ENCODE data around the gene NIBAN1. TPM values are rescaled to one million over a fixed set of nuclear protein-coding genes. Genes with fewer than 3 reads are reported as not detected.

NIBAN1 gene
- total RNA-seq, 1 experiment from 2014 or later = 5.9 TPM

DNA sequence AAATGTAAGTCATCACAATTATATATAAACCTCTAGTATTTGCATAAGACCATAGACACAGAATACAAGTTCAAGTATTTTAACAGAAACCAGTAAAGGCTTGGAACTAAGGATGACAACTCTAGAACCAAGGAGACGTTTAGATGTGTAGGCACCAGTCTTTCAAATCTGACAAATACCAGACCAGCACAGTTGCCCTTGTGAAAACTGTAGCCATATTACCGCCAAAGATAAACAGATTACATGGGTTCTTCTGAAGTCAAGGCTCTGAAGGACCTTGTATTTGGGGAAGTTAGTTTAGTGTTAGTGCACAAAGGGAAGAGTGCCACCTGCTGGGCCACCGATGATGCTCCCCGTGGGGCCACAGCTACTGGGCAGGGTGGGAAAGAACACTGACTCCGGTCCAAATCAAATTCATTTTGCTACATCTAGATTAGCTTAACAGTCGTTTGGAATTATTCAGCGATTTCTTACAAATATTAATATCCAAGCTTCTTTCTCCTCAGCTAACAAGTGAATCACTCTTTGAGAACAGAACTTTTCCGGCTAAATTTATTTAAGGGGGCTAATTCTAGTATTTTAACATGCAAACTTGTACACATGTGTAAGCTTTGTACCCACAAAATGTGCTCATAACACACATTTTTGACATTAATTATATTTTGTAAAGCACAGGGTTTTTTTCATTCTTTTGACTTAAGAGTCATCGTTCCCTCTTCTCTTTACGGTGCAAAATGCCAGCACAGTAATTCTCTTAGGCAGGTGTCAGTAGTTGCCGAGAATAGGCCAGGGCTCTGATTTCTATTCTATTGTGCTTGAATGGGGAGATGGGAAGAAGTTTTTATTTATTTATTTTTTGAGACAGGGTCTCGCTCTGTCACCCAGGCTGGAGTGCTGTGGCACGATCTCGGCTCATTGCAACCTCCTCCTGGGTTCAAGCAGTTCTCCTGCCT, 8.0 kb upstream of the NIBAN1 start:
- H4K8ac ChIP-seq (replicated peaks; ENCODE audit: insufficient read length, low read depth, low read length) = no peak overlapping the region
- peaks cover 7% of the 10 kb centered on the region in 2 experiments for H3K4me1 Mint-ChIP-seq
- no peaks in the 10 kb centered on the region for H3K79me1 ChIP-seq (ENCODE audit: insufficient read depth, low read depth, low read length, poor library complexity, severe bottlenecking)
- H3K23me2 ChIP-seq (ENCODE audit: insufficient read length, low read depth, low read length, poor library complexity, severe bottlenecking) = no peaks in the 10 kb centered on the region
- peak; percentile 79 for TF ChIP-seq CTCF (conservative IDR thresholded peaks at IDR 0.05)
- H2BK12ac ChIP-seq (ENCODE audit: insufficient read length, low read depth, low read length) = no peak overlapping the region
- H4K20me1 ChIP-seq (ENCODE audit: control insufficient read depth, insufficient read depth, insufficient read length) = no peaks in the 10 kb centered on the region
- no peaks in the 10 kb centered on the region for H3K79me2 ChIP-seq (ENCODE audit: insufficient read depth, low read length)
- no peak overlapping the region for H3K4me2 ChIP-seq (ENCODE audit: insufficient read depth, insufficient read length, low read length)
- H3K23ac ChIP-seq (ENCODE audit: insufficient read length, low read depth, low read length) = no peak overlapping the region
- no CpG with 5 or more reads among the region's 14 CpGs for WGBS (ENCODE audit: extremely low coverage, insufficient read length, low lambda C conversion rate)
- no peak overlapping the region for H3K4ac ChIP-seq (ENCODE audit: low read depth, low read length)
- H2AK5ac ChIP-seq (ENCODE audit: insufficient read length, low read length) = no peak overlapping the region
- H3K56ac ChIP-seq (ENCODE audit: insufficient read length, low read depth, low read length) = no peak overlapping the region
- no peaks in the 10 kb centered on the region; a peak in 1 of 5 replicates for H3K9me3 Mint-ChIP-seq
- no peak overlapping the region for H3T11ph ChIP-seq (ENCODE audit: low read length)
- H3K27ac ChIP-seq (ENCODE audit: insufficient read length, low read depth, low read length) = no peak overlapping the region
- H3K4me3 Mint-ChIP-seq = no peak overlapping the region
- peak; percentile 64 for DNase-seq
- H3K27ac Mint-ChIP-seq = no peak overlapping the region
- H3K14ac ChIP-seq (ENCODE audit: insufficient read depth, low read length) = no peak overlapping the region
- no peaks in the 10 kb centered on the region for H3K4me1 ChIP-seq (ENCODE audit: insufficient read depth, low read length)
- H3K9ac ChIP-seq (ENCODE audit: extremely low read depth, insufficient read length, low read length) = no peak overlapping the region
- H3K18ac ChIP-seq (ENCODE audit: insufficient read length, low read depth, low read length) = no peak overlapping the region
- no peak overlapping the region for H2BK15ac ChIP-seq (ENCODE audit: low read depth, low read length)
- H4K91ac ChIP-seq (ENCODE audit: insufficient read length, low read depth, low read length) = no peak overlapping the region
- H2BK20ac ChIP-seq (ENCODE audit: low read depth, low read length, poor library complexity, severe bottlenecking) = no peak overlapping the region
- peaks cover 9% of the 10 kb centered on the region for H3K27me3 Mint-ChIP-seq (ENCODE audit: low read depth)
- no peak overlapping the region for H2BK120ac ChIP-seq (ENCODE audit: low read depth, low read length, poor library complexity, severe bottlenecking)
- H2AFZ ChIP-seq (ENCODE audit: low read length) = no peak overlapping the region
- H3K27me3 ChIP-seq (ENCODE audit: insufficient read depth, low read length) = no peaks in the 10 kb centered on the region
- no peaks in the 10 kb centered on the region for H3K9me3 ChIP-seq (ENCODE audit: control insufficient read depth, low read depth, low read length)
- H2BK5ac ChIP-seq (ENCODE audit: insufficient read length, low read length) = no peak overlapping the region
- H4K5ac ChIP-seq (ENCODE audit: insufficient read length, low read depth, low read length) = no peak overlapping the region
- H3K36me3 Mint-ChIP-seq (ENCODE audit: insufficient read depth in 1 of 3, low read depth in 3 of 3) = no peaks in the 10 kb centered on the region

Data from H9 (cell line).